Hindlimb muscle (tissue), 1 donor: ENCODE data around the gene SEMA4D. TPM values are rescaled to one million over a fixed set of nuclear protein-coding genes. Genes with fewer than 3 reads are reported as not detected.

Experiments used
- DNase-seq: peaks from one replicate; pipeline ENCODE4 v3.0.0-alpha.2; 2013
- polyA plus RNA-seq: library from polyadenylated mRNA; unstranded; fragments of 120-200 nt; gene quantifications from one replicate; pipeline ENCODE4 v1.2.1, GENCODE V29; 2013; ENCODE audit not compliant: insufficient read length

SEMA4D gene
- polyA plus RNA-seq, 1 donor: 23.3 TPM

DNA sequence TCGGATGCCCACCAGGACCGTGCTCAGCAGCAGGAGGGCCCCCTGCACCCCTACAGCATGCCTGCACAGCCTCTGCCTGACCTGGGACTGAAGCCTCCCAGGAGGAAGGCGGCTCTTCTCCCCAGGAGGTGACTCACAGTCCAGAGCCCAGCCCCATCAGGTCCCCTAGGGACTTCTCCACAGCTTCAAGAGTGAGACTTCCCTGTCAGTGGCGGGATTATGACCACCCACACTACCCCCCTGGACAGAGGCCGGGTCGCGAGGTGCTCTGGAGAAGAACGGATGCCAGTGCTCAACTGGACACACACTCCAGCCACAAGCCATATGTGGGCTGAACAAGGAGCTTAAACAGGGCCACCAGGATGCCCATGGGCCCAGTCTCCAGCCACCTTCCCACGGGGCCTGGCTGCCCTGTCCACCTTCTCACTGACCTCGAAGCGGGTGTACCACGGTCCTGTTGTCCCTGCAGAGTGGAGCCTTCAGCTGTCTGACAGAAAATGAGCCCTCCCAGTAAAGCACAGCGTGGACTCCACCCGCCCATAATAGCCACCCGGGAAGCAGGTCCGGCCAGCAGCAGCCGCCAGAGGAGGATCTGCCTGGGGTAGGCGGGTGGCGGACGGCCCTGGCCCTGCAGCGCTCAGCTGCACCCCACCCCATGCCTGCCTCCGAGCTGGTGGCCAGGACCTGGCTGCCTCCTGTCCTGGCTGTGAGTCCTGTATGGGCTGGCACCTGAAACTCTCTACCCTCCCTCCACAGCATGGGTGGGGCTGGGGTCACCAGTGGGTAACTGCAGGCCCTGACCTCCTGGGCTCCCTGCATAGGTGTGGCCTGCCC, 54.7 kb downstream of the SEMA4D start:
- no peak for DNase-seq

- DNase-seq: no peak
Observed at GRCh38 chr9:89442501-89442978, 55.4 kb downstream of the SEMA4D start.

- no peak for DNase-seq
Observed at GRCh38 chr9:89441986-89442385, 55.9 kb downstream of the SEMA4D start.

DNA sequence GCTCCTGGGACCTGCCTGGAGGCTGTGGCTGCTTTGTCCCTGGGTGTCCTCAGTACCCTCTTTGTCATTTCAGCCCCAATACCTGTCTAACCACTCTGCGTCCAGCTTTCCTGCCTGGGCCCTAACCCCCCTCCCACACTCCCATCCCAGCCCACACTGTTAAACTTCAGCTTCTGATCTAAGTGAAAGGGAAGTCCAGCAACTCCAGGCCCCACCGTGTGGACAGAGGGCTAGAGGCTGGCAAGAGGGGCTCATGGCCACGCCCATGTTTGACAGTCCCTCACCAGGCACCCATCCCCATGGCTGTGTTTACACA, 56.3 kb downstream of the SEMA4D start:
- no peak for DNase-seq

DNA sequence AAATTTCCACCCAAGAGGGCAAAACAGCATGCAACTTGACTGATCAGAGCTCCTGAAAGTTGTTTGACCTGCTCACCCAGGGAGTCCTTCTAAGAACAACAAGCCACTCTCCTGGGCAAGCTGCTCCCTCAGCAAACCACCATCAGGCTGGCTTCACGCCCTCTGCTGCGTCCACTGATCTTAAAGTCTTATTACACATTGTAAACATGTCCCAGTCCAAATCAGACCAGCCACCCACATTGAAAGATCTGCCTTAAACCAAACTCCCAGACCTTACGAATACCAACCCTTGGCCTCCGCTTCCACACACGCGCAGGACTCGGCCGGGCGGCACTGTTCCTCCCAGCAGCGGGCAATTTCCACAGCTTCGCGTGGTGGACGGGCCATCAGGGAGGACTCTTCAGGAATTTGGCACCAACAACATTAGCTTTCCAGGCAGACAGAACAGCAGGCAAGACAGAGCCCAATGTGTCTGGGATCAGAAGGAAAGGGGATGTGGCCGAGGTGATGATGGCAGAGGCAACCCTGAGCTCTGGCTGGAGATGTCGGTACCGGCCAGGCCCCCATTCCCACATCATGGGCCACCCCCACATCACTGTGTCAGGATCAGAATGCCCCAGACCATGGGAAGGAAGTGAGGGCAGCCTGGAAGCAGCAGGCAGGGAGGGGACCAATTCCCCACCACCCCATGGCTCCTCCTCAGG, 56.8 kb downstream of the SEMA4D start:
- no peak for DNase-seq

DNA sequence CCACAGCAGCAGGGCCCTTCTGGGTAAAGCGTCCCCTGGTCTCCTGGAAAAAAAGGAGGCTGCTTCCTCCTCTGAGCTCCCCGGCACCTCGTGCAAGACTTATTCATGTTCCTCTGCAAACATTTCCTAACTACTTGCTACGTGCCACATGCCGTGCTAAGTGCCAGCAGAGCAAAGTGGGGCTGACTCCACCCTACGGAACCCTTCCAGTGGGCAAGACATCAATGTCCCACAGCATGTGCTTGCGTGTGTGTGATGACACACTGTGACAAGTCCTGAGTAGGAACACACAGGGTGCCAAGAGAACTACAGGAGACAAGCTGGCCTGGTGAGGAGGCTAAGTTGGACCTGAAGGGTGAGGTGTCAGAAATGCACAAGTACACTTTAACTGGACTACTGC, 57.4 kb downstream of the SEMA4D start:
- DNase-seq: no peak

GRCh38 chr9:89440046-89440445, 57.9 kb downstream of the SEMA4D start:
- DNase-seq: no peak

DNA sequence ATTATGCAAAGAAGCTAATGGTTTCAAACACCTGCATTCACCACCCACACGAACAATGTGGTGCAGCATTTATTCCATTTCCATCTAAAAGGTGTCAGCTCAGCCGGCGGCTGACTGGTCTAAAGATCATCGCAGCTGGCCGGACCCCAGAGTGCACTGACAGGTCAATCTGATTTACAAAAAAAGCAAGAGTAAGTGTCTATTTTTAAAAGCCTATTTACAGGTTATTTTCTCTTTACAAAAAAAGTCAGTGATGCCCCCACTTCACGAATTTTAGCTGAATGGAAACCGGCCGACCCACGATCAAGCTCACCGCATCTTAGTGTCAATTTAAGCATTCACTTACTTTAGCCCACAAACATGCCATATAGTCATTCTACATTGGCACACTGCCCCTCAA, 58.3 kb downstream of the SEMA4D start:
- DNase-seq: no peak

GRCh38 chr9:89438194-89438593, 59.7 kb downstream of the SEMA4D start:
- DNase-seq: no peak

- no peak for DNase-seq
Observed at GRCh38 chr9:89437772-89438171, 60.1 kb downstream of the SEMA4D start.

DNA sequence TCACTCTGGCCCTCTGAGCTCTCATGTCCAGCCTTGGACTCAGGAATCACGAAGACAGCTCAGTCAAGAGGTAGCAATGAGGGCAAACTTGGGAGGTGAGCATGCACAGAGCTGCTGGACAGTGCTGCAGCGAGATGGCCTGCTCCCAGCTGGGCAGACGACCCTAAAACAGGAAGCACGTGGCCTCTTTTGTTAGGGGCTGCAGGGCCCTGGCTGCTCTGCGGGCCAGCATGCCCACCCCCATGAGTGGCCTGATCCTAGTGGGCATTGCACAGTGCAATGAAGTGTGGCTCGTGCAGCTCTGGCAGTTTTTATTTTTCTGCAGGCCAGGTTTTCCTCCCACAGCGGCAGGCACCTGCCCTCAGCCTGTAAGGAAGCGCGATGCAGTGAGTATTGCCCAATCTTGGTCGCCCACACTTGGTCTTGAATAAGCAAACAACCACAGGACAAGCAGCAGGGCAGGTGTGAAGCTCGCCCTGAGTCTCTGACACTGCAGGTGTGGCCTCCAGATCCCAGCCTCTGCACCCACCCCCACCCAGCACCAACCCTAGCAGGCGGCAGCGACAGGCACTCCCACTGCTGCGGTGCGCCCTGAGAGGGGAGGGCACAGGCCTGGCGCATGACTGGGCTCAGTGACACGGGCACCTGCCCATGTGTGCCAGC, 60.8 kb downstream of the SEMA4D start:
- DNase-seq: no peak

DNA sequence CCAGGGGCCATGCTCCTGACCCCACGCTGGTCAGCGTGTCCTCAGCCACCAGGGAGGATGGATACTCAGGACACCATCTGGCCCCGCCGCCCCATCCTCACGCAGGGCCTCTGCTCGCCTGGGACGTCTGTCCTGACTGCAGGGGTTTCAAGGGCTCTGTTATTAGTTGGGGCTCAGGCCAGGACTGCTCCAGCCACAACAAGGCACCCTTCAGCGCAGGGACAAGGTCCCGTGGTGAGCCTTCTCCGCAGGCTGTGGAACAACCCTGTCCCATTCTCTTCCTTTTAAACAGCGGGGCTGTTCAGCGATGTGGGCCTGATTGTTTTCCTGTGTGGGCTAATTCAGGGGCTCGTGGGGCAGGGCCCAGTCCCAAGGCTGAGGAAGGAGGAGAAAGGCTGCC, 61.6 kb downstream of the SEMA4D start:
- no peak for DNase-seq

DNA sequence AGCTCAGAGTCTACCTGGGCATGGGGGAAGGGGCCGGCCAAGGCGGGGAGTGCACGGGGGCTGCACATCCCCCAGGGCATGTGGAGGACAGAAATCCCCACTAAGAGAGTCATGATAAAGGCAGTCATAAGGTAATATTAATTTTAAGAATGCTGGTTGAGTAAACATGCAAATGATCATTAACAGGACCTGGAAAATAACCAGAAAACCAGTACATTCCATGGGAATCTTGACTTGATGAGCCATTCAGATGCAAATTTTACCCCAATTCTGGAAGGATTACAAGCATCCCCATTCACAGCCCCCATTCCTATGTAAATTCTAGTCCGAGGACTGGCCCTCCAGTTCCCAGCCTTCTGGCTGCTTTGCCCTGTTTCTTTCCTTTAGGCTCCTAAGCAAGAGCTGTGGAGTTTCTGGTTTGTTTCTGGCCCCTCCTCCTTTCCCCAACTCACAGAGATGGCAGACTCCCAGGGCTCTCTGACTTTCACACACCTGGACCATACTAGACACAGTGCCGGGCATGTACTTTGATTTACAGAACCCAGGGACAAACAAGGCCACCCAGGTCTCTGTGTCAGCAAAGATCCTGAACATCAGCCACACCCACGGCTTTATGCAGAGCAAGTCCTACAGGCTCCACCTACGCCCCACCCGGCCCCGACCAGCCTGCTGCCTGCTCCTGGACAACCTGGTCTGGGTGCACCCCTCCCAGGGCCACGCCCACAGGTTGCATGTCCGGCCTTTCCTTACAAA, 62.7 kb downstream of the SEMA4D start:
- no peak for DNase-seq

GRCh38 chr9:89434636-89435035, 63.3 kb downstream of the SEMA4D start:
- no peak for DNase-seq

DNA sequence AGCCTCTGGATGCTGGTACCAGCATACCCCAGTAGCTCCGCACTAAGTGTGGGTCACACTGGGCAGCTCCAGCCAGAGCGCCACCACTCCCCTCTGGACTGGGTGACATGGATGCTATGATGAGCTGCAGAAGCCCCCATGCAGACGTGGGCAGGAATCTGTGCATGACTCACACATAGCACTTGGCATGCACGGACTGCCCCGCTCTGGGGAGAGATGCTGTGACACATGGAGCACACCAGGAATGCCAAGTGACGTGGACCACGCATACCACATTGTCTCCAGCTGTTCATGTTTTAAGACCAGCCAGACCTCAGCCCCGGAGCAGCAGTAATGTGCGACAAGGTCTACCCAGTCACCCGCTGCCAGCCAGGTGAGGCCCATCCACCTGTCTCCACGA, 64.1 kb downstream of the SEMA4D start:
- no peak for DNase-seq

GRCh38 chr9:89432986-89433530, 64.9 kb downstream of the SEMA4D start:
- no peak for DNase-seq

DNA sequence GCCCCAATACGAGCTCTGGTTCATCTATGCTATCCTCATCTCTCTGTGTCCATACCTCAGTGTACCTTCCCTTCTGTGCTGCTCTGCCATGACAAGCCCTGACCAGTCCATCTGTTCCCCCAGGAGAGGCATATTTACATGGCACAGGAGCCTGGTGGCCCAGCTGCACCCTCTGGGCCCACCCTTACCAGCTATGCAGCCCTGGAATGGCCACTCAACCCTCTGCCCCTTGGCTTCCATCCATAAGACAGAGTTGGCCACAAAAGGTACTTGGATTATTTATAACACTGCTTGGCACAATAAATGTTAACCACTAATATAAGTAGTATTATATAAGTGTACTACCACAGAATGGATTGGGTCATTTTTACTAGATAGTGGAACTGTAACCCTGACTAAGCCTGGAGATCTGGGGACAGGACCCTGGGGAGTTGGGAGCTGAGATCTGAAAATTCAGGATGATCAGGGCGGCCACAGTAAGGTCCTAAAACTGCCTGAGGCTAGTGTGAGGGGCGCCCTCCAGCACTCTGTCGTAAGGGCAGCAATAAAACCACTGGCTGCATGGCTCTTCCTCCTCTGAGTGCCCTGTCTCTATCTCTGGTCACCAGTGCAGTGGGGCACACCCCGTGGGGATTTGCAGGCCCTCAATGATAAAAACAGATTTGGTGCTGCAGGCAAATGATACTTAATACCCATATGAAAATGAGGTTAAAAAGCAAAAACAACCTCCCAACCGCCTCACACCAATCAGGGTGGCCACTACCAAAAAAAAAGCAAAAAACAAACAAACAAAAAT, 65.8 kb downstream of the SEMA4D start:
- no peak for DNase-seq

- no peak for DNase-seq
Observed at GRCh38 chr9:89430995-89431394, 66.9 kb downstream of the SEMA4D start.

DNA sequence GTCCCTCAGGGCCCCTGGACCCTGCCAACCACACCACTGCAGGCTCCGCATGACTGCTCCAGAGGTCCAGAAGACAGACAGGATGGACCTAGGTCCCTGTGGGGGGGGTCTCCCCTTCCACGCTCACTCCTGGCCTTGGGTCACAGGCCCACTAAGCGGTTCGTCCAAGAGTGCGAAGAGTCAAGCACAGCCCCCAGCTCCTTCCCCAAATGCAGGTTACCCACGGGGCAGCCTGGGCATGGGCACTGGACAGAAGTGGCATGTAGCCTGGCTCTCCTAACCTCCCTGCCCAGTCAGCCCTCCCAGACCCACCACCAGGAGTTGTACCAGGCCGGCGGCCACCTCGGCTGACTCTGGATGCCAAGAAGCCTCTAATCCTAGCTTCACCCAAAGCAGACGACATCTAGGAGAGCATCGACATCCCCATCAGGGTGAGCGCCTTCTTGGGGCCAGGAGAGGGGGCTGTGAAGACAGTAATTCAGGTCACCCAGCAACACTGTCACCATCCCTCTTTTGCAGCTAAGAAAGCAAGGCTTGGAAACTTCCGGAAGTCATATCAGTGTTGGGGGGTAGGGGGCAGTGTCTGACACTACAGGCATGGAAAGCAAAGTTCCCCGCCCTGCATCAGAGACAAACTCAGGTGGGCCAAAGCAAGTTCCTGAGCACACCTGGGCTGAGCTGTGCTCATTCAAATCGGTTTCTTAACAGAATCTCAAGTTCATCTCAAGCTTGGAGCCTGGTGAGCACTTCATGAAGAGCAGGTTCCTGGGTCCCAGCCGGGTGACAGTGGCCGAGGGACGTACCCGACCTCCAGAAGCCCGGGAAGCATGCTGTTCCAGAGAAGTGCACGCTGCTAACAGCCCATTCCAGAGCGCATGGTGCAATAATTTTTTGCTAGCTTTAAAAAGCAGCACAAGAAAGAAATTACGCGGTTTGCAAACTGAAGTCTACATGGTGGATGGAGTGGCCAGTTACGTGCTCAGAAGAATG, 68.7 kb downstream of the SEMA4D start:
- DNase-seq: no peak

GRCh38 chr9:89428222-89428761, 69.6 kb downstream of the SEMA4D start:
- DNase-seq: no peak
